H1 (cell line): ENCODE data around the gene ADRA2C.

Experiments
- ASH2L ChIP-seq: fragments of 200-600, 300-600 bp; sonication (generic); IDR thresholded peaks from one replicate; pipeline ENCODE4 v1.7.1; 2017; ENCODE audit warnings: low read length
- CBX5 ChIP-seq: fragments of 300-800, 300-1000 bp; sonication (generic); IDR thresholded peaks from 2 replicates; pipeline ENCODE4 v1.7.1; 2016; ENCODE audit warnings: antibody characterized with exemption, low read length, low read depth
- CEBPB ChIP-seq: IDR thresholded peaks from 2 replicates; pipeline ENCODE4 v1.6.1; 2012; ENCODE audit warnings: low read depth, low read length
- EP300 ChIP-seq, 2 experiments: IDR thresholded peaks; 1 replicate in 1 of 2; 2 replicates in 1 of 2; pipeline ENCODE4 v1.6.1; 2011 to 2012; ENCODE audit warnings: low read depth in 2 of 2, low read length in 2 of 2, mild to moderate bottlenecking in 2 of 2, borderline replicate concordance in 1 of 2, inconsistent platforms in 1 of 2, moderate library complexity in 1 of 2
- EZH2 ChIP-seq: fragments of 200-600 bp; sonication (generic); IDR thresholded peaks from 2 replicates; pipeline ENCODE4 v1.7.1; 2012; ENCODE audit warnings: low read depth, mild to moderate bottlenecking, moderate library complexity, low read length, inconsistent platforms; ENCODE audit not compliant: severe bottlenecking
- HDAC6 ChIP-seq: IDR thresholded peaks from one replicate; pipeline ENCODE4 v1.7.1; 2012; ENCODE audit warnings: low read depth, mild to moderate bottlenecking, inconsistent platforms, low read length, moderate library complexity
- MAX ChIP-seq: IDR thresholded peaks from 2 replicates; pipeline ENCODE4 v1.6.1; 2012; ENCODE audit warnings: inconsistent platforms
- POLR2A ChIP-seq, 2 experiments: IDR thresholded peaks; 1 replicate in 1 of 2; 2 replicates in 1 of 2; pipeline ENCODE4 v1.6.1; 2011; ENCODE audit warnings: low read depth in 2 of 2, low read length in 2 of 2, mild to moderate bottlenecking in 2 of 2; ENCODE audit errors: control extremely low read depth in 1 of 2
- POLR2AphosphoS5 ChIP-seq: IDR thresholded peaks from 2 replicates; pipeline ENCODE4 v1.6.1; 2011; ENCODE audit warnings: low read depth, low read length
- RNF2 ChIP-seq: fragments of 200-900, 300-1000 bp; sonication (generic); IDR thresholded peaks from 2 replicates; pipeline ENCODE4 v1.7.1; 2016; ENCODE audit warnings: borderline replicate concordance, low read depth, mild to moderate bottlenecking, antibody characterized with exemption, low read length; ENCODE audit not compliant: poor library complexity, severe bottlenecking; ENCODE audit errors: missing control alignments
- SIN3A ChIP-seq, 2 experiments: IDR thresholded peaks in 1 of 2; conservative IDR thresholded peaks in 1 of 2; 2 replicates each; pipeline ENCODE4 v1.6.1; 2011 to 2012; ENCODE audit warnings: low read length in 2 of 2, improper control_type of control experiment in 1 of 2, low read depth in 1 of 2, mild to moderate bottlenecking in 1 of 2
- ZNF274 ChIP-seq: IDR thresholded peaks from 2 replicates; pipeline ENCODE4 v1.7.0; 2012; ENCODE audit warnings: low read length, borderline replicate concordance; ENCODE audit errors: extremely low read depth
- TF ChIP-seq, protein P1 (sequence below), 3 experiments: IDR thresholded peaks; 1 replicate in 2 of 3; 2 replicates in 1 of 3; pipeline versions ENCODE4 v1.5.1 to v1.6.1; 2011; ENCODE audit warnings: low read length in 3 of 3, mild to moderate bottlenecking in 3 of 3, inconsistent platforms in 2 of 3, low read depth in 1 of 3, moderate library complexity in 1 of 3; ENCODE audit not compliant: insufficient read depth in 1 of 3; ENCODE audit errors: control extremely low read depth in 1 of 3
- TF ChIP-seq, protein P2 (sequence below): IDR thresholded peaks from 2 replicates; pipeline ENCODE4 v1.6.1; 2012; ENCODE audit warnings: low read length, inconsistent platforms

DNA sequence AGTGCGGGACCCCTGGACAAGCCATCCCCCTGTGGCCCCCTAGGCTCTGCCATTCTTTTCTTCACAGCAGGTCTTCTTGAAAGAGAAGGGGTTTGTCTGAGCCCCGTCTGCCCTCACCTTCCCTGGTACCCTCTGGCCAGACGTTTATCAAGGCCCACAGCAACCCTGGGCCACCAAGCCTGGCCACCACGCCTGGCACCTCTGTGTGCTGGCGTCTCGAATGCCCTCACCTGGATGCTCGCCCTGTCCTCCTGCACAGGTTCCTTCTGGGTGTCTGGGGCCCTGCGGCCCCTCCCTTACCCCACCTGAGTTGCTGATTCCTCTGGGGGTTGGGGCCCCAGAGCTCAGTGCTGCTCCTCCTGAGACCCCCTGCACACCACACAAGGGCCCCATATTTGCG, 25.1 kb downstream of the ADRA2C start:
- TF ChIP-seq POLR2AphosphoS5, result no peak
- TF ChIP-seq, protein P1, sequence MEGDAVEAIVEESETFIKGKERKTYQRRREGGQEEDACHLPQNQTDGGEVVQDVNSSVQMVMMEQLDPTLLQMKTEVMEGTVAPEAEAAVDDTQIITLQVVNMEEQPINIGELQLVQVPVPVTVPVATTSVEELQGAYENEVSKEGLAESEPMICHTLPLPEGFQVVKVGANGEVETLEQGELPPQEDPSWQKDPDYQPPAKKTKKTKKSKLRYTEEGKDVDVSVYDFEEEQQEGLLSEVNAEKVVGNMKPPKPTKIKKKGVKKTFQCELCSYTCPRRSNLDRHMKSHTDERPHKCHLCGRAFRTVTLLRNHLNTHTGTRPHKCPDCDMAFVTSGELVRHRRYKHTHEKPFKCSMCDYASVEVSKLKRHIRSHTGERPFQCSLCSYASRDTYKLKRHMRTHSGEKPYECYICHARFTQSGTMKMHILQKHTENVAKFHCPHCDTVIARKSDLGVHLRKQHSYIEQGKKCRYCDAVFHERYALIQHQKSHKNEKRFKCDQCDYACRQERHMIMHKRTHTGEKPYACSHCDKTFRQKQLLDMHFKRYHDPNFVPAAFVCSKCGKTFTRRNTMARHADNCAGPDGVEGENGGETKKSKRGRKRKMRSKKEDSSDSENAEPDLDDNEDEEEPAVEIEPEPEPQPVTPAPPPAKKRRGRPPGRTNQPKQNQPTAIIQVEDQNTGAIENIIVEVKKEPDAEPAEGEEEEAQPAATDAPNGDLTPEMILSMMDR (IDR thresholded peaks at IDR 0.05; ENCODE audit: control extremely low read depth in 1 of 3, insufficient read depth in 1 of 3, low read depth in 1 of 3, low read length in 3 of 3), result no peak
- no peak for TF ChIP-seq HDAC6
- no peak for TF ChIP-seq ASH2L
- no peak for TF ChIP-seq RNF2
- TF ChIP-seq EZH2, result no peak
- TF ChIP-seq MAX, result no peak
- TF ChIP-seq CEBPB, result no peak
- no peak for TF ChIP-seq POLR2A (IDR thresholded peaks at IDR 0.05; ENCODE audit: control extremely low read depth in 1 of 2, low read depth in 2 of 2, low read length in 2 of 2)
- TF ChIP-seq ZNF274, result no peak
- TF ChIP-seq, protein P2, sequence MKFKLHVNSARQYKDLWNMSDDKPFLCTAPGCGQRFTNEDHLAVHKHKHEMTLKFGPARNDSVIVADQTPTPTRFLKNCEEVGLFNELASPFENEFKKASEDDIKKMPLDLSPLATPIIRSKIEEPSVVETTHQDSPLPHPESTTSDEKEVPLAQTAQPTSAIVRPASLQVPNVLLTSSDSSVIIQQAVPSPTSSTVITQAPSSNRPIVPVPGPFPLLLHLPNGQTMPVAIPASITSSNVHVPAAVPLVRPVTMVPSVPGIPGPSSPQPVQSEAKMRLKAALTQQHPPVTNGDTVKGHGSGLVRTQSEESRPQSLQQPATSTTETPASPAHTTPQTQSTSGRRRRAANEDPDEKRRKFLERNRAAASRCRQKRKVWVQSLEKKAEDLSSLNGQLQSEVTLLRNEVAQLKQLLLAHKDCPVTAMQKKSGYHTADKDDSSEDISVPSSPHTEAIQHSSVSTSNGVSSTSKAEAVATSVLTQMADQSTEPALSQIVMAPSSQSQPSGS, result no peak
- TF ChIP-seq CBX5, result no peak
- no peak for TF ChIP-seq SIN3A (conservative IDR thresholded peaks at IDR 0.05 in 1 of 2, IDR thresholded peaks at IDR 0.05 in 1 of 2; ENCODE audit: low read depth in 1 of 2, low read length in 2 of 2)
- TF ChIP-seq EP300 (IDR thresholded peaks at IDR 0.05; ENCODE audit: borderline replicate concordance in 1 of 2, low read depth in 2 of 2, low read length in 2 of 2), result no peak
